GM04503 (cell line): Measurements from ENCODE around the gene OIP5.
"Not testable (repeated sequence)": the region's sequence is repeated elsewhere in the genome, so short reads cannot be mapped to it uniquely, and the experiment has no call there.

Source experiments
- DNase-seq: peaks from one replicate; pipeline ENCODE4 v3.0.0-alpha.2; 2012; ENCODE audit warnings: low read depth

Gene OIP5

GRCh38 chr15:41332194-41333025 is at the start of gene OIP5, which contains the start of gene NUSAP1:
Gene OIP5, minus strand, starts transcription at chr15:41332591. Its CDS starts 30 bp downstream, at chr15:41332561.
Gene NUSAP1, plus strand, starts transcription at chr15:41332881. Its CDS starts 77 bp downstream, at chr15:41332958.
- DNase-seq: peak; percentile 98

GRCh38 chr15:41377978-41378377 is 45.6 kb upstream of the OIP5 start:
- DNase-seq: no peak

- no peak for DNase-seq
These were observed 35.0 kb upstream of the OIP5 start for GRCh38 chr15:41367418-41367817.

GRCh38 chr15:41354371-41354770 is 22.0 kb upstream of the OIP5 start:
- no peak for DNase-seq

- DNase-seq: no peak
These were observed 17.8 kb upstream of the OIP5 start for GRCh38 chr15:41350057-41350717.

GRCh38 chr15:41347236-41347635 is 14.8 kb upstream of the OIP5 start:
- no peak for DNase-seq

- DNase-seq: no peak
These were observed 9.1 kb upstream of the OIP5 start for GRCh38 chr15:41341519-41341918.

GRCh38 chr15:41340189-41340695 is 7.9 kb upstream of the OIP5 start:
- DNase-seq: no peak

- no peak for DNase-seq
These were observed 5.5 kb upstream of the OIP5 start for GRCh38 chr15:41337631-41338522.

GRCh38 chr15:41337047-41337446 is 4.7 kb upstream of the OIP5 start:
- DNase-seq: no peak

GRCh38 chr15:41336549-41336948 is 4.2 kb upstream of the OIP5 start:
- DNase-seq: no peak

GRCh38 chr15:41334293-41335120 is 2.1 kb upstream of the OIP5 start:
- DNase-seq: no peak

GRCh38 chr15:41333026-41333562 is 703 bp upstream of the OIP5 start:
- peak; percentile 4 for DNase-seq

- peak; percentile 9 for DNase-seq
These were observed 578 bp downstream of the OIP5 start for GRCh38 chr15:41331833-41332193.

GRCh38 chr15:41331281-41331680 is 1.1 kb downstream of the OIP5 start:
- DNase-seq: no peak

GRCh38 chr15:41323611-41324010 is 8.8 kb downstream of the OIP5 start:
- DNase-seq: no peak

- not testable (repeated sequence) for DNase-seq
These were observed 11.5 kb downstream of the OIP5 start for GRCh38 chr15:41320805-41321330.

- DNase-seq: no peak
These were observed 23.0 kb downstream of the OIP5 start for GRCh38 chr15:41309226-41309905.

GRCh38 chr15:41307679-41308078 is 24.7 kb downstream of the OIP5 start:
- DNase-seq: no peak

- DNase-seq: no peak
These were observed 28.1 kb downstream of the OIP5 start for GRCh38 chr15:41304149-41304770.
